ENCODE data around the gene CACNA1B.

DNA sequence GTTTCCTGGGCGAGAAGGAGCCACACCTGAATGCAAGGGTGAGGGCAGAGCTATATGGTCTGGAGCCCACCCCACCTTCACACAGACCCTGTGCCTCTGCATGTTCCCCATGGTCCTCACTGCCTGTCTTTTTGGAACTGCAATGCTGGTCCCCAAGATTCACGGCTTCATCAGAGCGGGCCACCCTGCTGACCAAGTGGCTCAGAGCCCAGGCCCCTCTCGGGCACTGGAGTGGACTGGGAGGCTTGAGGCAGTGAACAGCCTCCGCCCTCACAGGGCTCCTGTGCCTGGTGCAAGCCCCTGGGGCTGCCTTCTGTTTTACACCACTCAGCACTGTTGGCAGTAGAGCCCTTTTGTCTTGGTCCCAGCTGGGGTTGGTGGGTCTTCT lies 143.2 kb downstream of the CACNA1B start:
- TF ChIP-seq, protein P1, sequence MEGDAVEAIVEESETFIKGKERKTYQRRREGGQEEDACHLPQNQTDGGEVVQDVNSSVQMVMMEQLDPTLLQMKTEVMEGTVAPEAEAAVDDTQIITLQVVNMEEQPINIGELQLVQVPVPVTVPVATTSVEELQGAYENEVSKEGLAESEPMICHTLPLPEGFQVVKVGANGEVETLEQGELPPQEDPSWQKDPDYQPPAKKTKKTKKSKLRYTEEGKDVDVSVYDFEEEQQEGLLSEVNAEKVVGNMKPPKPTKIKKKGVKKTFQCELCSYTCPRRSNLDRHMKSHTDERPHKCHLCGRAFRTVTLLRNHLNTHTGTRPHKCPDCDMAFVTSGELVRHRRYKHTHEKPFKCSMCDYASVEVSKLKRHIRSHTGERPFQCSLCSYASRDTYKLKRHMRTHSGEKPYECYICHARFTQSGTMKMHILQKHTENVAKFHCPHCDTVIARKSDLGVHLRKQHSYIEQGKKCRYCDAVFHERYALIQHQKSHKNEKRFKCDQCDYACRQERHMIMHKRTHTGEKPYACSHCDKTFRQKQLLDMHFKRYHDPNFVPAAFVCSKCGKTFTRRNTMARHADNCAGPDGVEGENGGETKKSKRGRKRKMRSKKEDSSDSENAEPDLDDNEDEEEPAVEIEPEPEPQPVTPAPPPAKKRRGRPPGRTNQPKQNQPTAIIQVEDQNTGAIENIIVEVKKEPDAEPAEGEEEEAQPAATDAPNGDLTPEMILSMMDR (IDR thresholded peaks at IDR 0.05; ENCODE audit: borderline replicate concordance, extremely low read depth, low read length, poor library complexity, severe bottlenecking), result no peak
- TF ChIP-seq EZH2 (IDR thresholded peaks at IDR 0.05; ENCODE audit: borderline replicate concordance, low read depth, low read length, severe bottlenecking), result no peak
